ENCODE measurements around the gene ATAD3A.

ATAD3A gene

GRCh38 chr1:1535201-1536018 is 23.4 kb downstream of the ATAD3A start:
- H3K27me3 ChIP-seq (ENCODE audit: insufficient read depth, poor library complexity, severe bottlenecking), result no peaks in the 10 kb centered on the region
- ATAC-seq (ENCODE audit: low read depth) (no peak), DNase-seq (ENCODE audit: low spot score) (no peak)
- H3K9me3 ChIP-seq (ENCODE audit: severe bottlenecking), result peaks cover 9% of the 10 kb centered on the region
- no peak for TF ChIP-seq CTCF (IDR thresholded peaks at IDR 0.05; ENCODE audit: poor library complexity, severe bottlenecking)
- peaks cover 14% of the 10 kb centered on the region for H3K36me3 ChIP-seq (ENCODE audit: low read depth)
- no peak overlapping the region for H3K27ac ChIP-seq (ENCODE audit: poor library complexity, severe bottlenecking)
- no peak overlapping the region for H3K4me3 ChIP-seq (ENCODE audit: severe bottlenecking)
- no peaks in the 10 kb centered on the region for H3K4me1 ChIP-seq (ENCODE audit: insufficient read depth, poor library complexity, severe bottlenecking)

GRCh38 chr1:1536019-1536937 is 24.3 kb downstream of the ATAD3A start:
- ATAC-seq (ENCODE audit: low read depth), result peak; percentile 4; the same call in 1 of the 3 replicates
- no peak overlapping the region for H3K4me3 ChIP-seq (ENCODE audit: severe bottlenecking)
- DNase-seq (ENCODE audit: low spot score), result peak; percentile 65
- peaks cover 5% of the 10 kb centered on the region for H3K9me3 ChIP-seq (ENCODE audit: severe bottlenecking)
- peaks cover 13% of the 10 kb centered on the region for H3K36me3 ChIP-seq (ENCODE audit: low read depth)
- no peaks in the 10 kb centered on the region for H3K27me3 ChIP-seq (ENCODE audit: insufficient read depth, poor library complexity, severe bottlenecking)
- H3K4me1 ChIP-seq (ENCODE audit: insufficient read depth, poor library complexity, severe bottlenecking), result no peaks in the 10 kb centered on the region
- no peak for TF ChIP-seq CTCF (IDR thresholded peaks at IDR 0.05; ENCODE audit: poor library complexity, severe bottlenecking)
- H3K27ac ChIP-seq (ENCODE audit: poor library complexity, severe bottlenecking), result no peak overlapping the region

- Histone ChIP-seq H3K4me3 (ENCODE audit: severe bottlenecking) (no peak overlapping the region), H3K36me3 (ENCODE audit: low read depth) (peaks cover 8% of the 10 kb centered on the region; the same call in 1 of the 2 replicates), H3K27ac (ENCODE audit: poor library complexity, severe bottlenecking) (no peak overlapping the region)
These were observed 25.1 kb downstream of the ATAD3A start for GRCh38 chr1:1536938-1537546.

GRCh38 chr1:1537626-1538250 is 25.8 kb downstream of the ATAD3A start:
- no peaks in the 10 kb centered on the region for H3K9me3 ChIP-seq (ENCODE audit: severe bottlenecking)
- TF ChIP-seq CTCF (IDR thresholded peaks at IDR 0.05; ENCODE audit: poor library complexity, severe bottlenecking), result no peak

More at GRCh38 chr1:1536938-1537546, 25.1 kb downstream of the ATAD3A start:
- no peak for DNase-seq (ENCODE audit: low spot score)
- no peak for ATAC-seq (ENCODE audit: low read depth)
- no peak for TF ChIP-seq CTCF (IDR thresholded peaks at IDR 0.05; ENCODE audit: poor library complexity, severe bottlenecking)
- no peaks in the 10 kb centered on the region for H3K4me1 ChIP-seq (ENCODE audit: insufficient read depth, poor library complexity, severe bottlenecking)
- H3K27me3 ChIP-seq (ENCODE audit: insufficient read depth, poor library complexity, severe bottlenecking), result no peaks in the 10 kb centered on the region
- H3K9me3 ChIP-seq (ENCODE audit: severe bottlenecking), result no peaks in the 10 kb centered on the region

More at GRCh38 chr1:1537626-1538250, 25.8 kb downstream of the ATAD3A start:
- Histone ChIP-seq H3K27ac (ENCODE audit: poor library complexity, severe bottlenecking) (no peak overlapping the region), H3K4me1 (ENCODE audit: insufficient read depth, poor library complexity, severe bottlenecking) (no peaks in the 10 kb centered on the region), H3K36me3 (ENCODE audit: low read depth) (peaks cover 9% of the 10 kb centered on the region; the same call in 1 of the 2 replicates), H3K4me3 (ENCODE audit: severe bottlenecking) (no peak overlapping the region), H3K27me3 (ENCODE audit: insufficient read depth, poor library complexity, severe bottlenecking) (no peaks in the 10 kb centered on the region)
- ATAC-seq (ENCODE audit: low read depth), result no peak; the same call in 2 of the 3 replicates
- DNase-seq (ENCODE audit: low spot score), result peak; percentile 69
